Ovary (tissue), 9 donors: ENCODE data around the gene RSRP1. TPM values are rescaled to one million over a fixed set of nuclear protein-coding genes. Genes with fewer than 3 reads are reported as not detected.

ENCODE experiments used
- DNase-seq, 5 donors: peaks; one replicate each; pipeline ENCODE4 v3.0.0-alpha.2; 2019 to 2020
- H3K27ac ChIP-seq, 2 donors: fragments of 200-600 bp; one replicate each; pipeline versions ENCODE4 v1.5.1 to v1.8.0; 2019 to 2022
- H3K27me3 ChIP-seq: fragments of 200-600 bp; one replicate; pipeline ENCODE4 v1.8.0; 2022
- H3K36me3 ChIP-seq: fragments of 200-600 bp; sonication (generic); one replicate; pipeline ENCODE4 v1.5.1; 2019
- H3K4me1 ChIP-seq: one replicate; pipeline ENCODE4 v1.8.1; 2013; ENCODE audit warnings: mild to moderate bottlenecking, moderate library complexity; ENCODE audit not compliant: insufficient read depth
- H3K4me3 ChIP-seq: fragments of 200-600 bp; sonication (generic); one replicate; pipeline ENCODE4 v1.5.1; 2017
- H3K9me3 ChIP-seq, 2 donors: fragments of 200-600 bp in 1 of 2; sonication (generic) in 1 of 2; one replicate each; pipeline versions ENCODE4 v1.5.1 to v1.8.1; 2013 to 2019; ENCODE audit warnings: mild to moderate bottlenecking in 1 of 2, moderate library complexity in 1 of 2
- CTCF ChIP-seq, 3 donors: fragments of 450-650 bp in 2 of 3; fragments of 200-600 bp in 1 of 3; IDR thresholded peaks; one replicate each; pipeline versions ENCODE4 v1.5.1 to v1.8.0; 2016 to 2022; ENCODE audit warnings: antibody characterized with exemption in 3 of 3, mild to moderate bottlenecking in 1 of 3
- EP300 ChIP-seq: sonication (generic); formaldehyde crosslinking; IDR thresholded peaks from one replicate; pipeline ENCODE4 v1.6.1; 2017; ENCODE audit warnings: antibody characterized with exemption
- POLR2A ChIP-seq: fragments of 450-650 bp; IDR thresholded peaks from one replicate; pipeline ENCODE4 v1.6.1; 2017; ENCODE audit warnings: antibody characterized with exemption, mild to moderate bottlenecking, moderate library complexity
- WGBS, 3 donors: extraction: QIAGEN DNeasy Blood & Tissue Kit in 1 of 3; methylation state at CpG; one replicate each; pipeline versions ENCODE4 v1.1.5 to v1.1.7; 2013 to 2017; 5-methylcytosine and 5-hydroxymethylcytosine counted together
- intact Hi-C, 4 donors: fragments of 100-400 bp; cut with DNase I; formaldehyde crosslinking; loops; one replicate each; pipeline versions ENCODE4 v1.11.0 to v1.15.1; 2022 to 2023
- polyA plus RNA-seq, 2 donors: library from polyadenylated mRNA; stranded (reverse); fragments of 200-250 nt in 1 of 2; fragments of 350-450 nt in 1 of 2; fragmentation: Illumina TruSeq in 1 of 2; extraction: RNeasy Lipid Tissue Mini Kit (QIAGEN cat#74804) in 1 of 2; gene quantifications; one replicate each; pipeline ENCODE4 v1.2.3, GENCODE V29; 2013 to 2014
- total RNA-seq, 7 donors: library from RNA; depleted of rRNA in 2 of 7; stranded (reverse); fragments of >200 nt in 2 of 7; fragmentation: NEBNext Ultra II Directional in 3 of 7; extraction: Animal tissue kit (Norgen Biotek cat#: 25700) in 3 of 7; gene quantifications; one replicate each; pipeline versions ENCODE4 v1.1.0 to v1.2.4, GENCODE V29; 2016 to 2023
- donor health status: DM: no; HTN: no; CAD: no; lungs with moderate emphysema.
- donor health status: DM: no; HTN: no; CAD: no.
- donor health status: Bipolar disorder and iron deficiency.
- donor health status: DM: yes; HTN: yes; CAD: no.
- donor health status: DM: no; HTN: no; CAD: no.
- donor health status: DM: yes; HTN: yes; CAD: no.

The RSRP1 gene
- total and polyA plus RNA-seq, 9 donors, result 52.1 to 138 (median 82.1) TPM

GRCh38 chr1:25257196-25257595 lies 9.9 kb upstream of the RSRP1 start:
- TF ChIP-seq POLR2A (no peak), CTCF (IDR thresholded peaks at IDR 0.05) (no peak), EP300 (no peak)
- intact Hi-C loops, result loop anchor here in 1 of 4 donors (10.0 kb wide), 1 partner anchor 88 kb away; no protein-coding TSS in a partner anchor
- no peaks in the 10 kb centered on the region for H3K36me3 ChIP-seq
- no peaks in the 10 kb centered on the region for H3K4me1 ChIP-seq
- 47 to 70% (median 59%) methylated on average over 1 of the region's 1 CpG for WGBS, 3 donors
- no peak overlapping the region for H3K27ac ChIP-seq
- no peak overlapping the region for H3K4me3 ChIP-seq
- H3K27me3 ChIP-seq, result no peaks in the 10 kb centered on the region
- no peaks in the 10 kb centered on the region for H3K9me3 ChIP-seq
- DNase-seq, result no peak

- no peak for DNase-seq
- H3K4me1 ChIP-seq, result no peaks in the 10 kb centered on the region
- no peak overlapping the region for H3K27ac ChIP-seq
- TF ChIP-seq CTCF (IDR thresholded peaks at IDR 0.05), result no peak
- no peak for TF ChIP-seq POLR2A
- TF ChIP-seq EP300, result no peak
- no peaks in the 10 kb centered on the region for H3K27me3 ChIP-seq
- no peaks in the 10 kb centered on the region for H3K36me3 ChIP-seq
- H3K9me3 ChIP-seq, result no peaks in the 10 kb centered on the region
- 84 to 87% (median 85%) methylated on average over 5 of the region's 5 CpGs for WGBS, 3 donors
- no peak overlapping the region for H3K4me3 ChIP-seq
- intact Hi-C loops, result loop anchor here in 1 of 4 donors (10.0 kb wide), 1 partner anchor 88 kb away; no protein-coding TSS in a partner anchor
These were observed 9.3 kb upstream of the RSRP1 start for GRCh38 chr1:25256578-25256965.

GRCh38 chr1:25255706-25256577 lies 8.7 kb upstream of the RSRP1 start:
- DNase-seq, result no peak
- WGBS, 3 donors, result 79 to 92% (median 81%) methylated on average over 18 of the region's 18 CpGs
- intact Hi-C loops, result loop anchor here in 1 of 4 donors (10.0 kb wide), 1 partner anchor 89 kb away; no protein-coding TSS in a partner anchor
- H3K36me3 ChIP-seq, result no peaks in the 10 kb centered on the region
- H3K4me1 ChIP-seq, result no peaks in the 10 kb centered on the region
- H3K9me3 ChIP-seq, result no peaks in the 10 kb centered on the region
- H3K4me3 ChIP-seq, result no peak overlapping the region
- no peak overlapping the region for H3K27ac ChIP-seq
- no peaks in the 10 kb centered on the region for H3K27me3 ChIP-seq
- TF ChIP-seq CTCF (IDR thresholded peaks at IDR 0.05) (no peak), EP300 (no peak), POLR2A (no peak)

GRCh38 chr1:25253911-25254310 lies 6.7 kb upstream of the RSRP1 start:
- WGBS, 3 donors, result 86 to 97% (median 91%) methylated on average over 2 of the region's 2 CpGs
- no peaks in the 10 kb centered on the region for H3K4me1 ChIP-seq
- no peaks in the 10 kb centered on the region for H3K36me3 ChIP-seq
- no peak overlapping the region for H3K27ac ChIP-seq
- intact Hi-C loops, result loop anchor here in 1 of 4 donors (10.0 kb wide), 1 partner anchor 91 kb away; no protein-coding TSS in a partner anchor
- H3K9me3 ChIP-seq, result no peaks in the 10 kb centered on the region
- no peak overlapping the region for H3K4me3 ChIP-seq
- no peak for DNase-seq
- no peak for TF ChIP-seq EP300
- TF ChIP-seq POLR2A, result no peak
- TF ChIP-seq CTCF (IDR thresholded peaks at IDR 0.05), result no peak
- no peaks in the 10 kb centered on the region for H3K27me3 ChIP-seq
